ENCODE data around the gene PTPN1.
"Not testable (repeated sequence)": the region's sequence is repeated elsewhere in the genome, so short reads cannot be mapped to it uniquely, and the experiment has no call there.

The PTPN1 gene

DNA sequence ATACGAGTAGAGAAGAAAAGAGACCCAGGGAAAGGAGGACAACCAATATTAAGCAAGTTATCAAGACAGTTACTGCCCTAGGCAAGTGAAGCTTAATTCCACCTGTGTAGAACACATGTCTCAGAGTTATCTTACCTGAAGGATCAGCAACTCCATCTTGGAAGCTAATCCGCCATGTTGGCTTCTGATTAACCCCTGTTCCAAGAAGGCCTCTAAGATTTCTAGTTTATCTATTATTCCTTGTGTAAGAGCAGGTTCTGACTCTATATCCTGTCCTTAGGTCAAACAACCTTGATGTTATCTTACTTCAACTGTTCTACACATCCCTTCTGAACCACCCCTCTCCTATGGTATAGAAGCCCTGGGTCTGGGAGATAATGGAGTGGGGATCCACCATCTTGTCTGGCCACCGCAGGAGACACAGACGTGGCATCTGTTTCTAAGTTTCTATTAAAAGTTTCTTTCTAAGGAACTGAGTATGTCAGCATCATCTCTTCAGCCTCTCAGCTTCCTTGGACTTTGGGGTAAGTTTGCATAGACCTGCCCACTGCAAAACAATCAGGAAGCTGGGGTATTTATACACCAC, 27.7 kb upstream of the PTPN1 start:
- DNase-seq: no peak

DNA sequence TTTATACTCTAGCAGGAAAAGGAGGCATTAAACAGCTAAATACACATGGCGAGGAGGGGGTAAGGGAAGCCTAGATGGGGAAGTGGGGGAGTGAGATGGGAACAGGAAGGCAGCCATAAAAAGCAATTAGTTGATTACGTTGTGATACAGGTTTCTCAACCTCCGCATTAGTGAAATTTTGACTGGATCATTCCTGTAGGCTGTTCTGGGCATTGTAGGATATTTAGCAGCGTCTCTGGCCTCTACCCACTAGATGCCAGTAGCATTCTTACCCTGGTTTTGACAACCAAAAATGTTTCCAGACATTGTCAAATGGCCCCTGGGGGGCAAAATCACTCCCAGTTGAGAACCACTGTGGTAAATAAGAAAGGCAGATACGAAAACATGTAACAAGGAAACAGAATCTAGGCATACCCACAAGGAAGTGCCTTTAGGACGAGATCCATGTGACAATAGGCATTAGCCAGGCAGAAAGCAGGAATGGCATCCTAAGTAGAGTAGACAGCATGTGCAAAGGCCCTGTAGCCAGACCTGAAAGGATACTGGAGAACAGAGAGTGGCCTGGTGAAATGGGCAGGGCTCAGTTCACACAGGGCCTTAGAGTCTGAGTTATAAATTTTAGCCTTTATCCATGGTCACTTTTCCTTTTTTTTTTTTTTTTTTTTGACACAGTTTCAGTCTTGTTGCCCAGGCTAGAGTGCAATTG, 25.8 kb upstream of the PTPN1 start:
- DNase-seq: no peak

DNA sequence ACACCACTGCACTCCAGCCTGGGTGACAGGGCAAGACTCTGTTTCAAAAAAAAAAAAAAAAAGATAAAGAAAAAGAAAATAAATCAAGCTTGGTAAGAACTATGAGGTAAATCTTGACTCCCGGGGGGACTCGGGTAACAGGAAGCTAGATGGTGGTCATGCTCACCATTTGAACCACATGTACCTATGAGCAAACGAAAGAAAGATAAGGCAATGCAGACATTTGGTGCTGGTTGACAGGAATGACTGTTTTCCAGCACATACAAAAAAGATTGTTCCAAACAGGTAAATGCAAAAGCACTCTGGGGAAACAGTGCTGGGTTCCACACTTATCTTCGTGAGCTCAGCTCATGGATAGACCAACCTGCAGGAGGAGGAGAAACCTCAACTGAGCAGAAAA, 22.8 kb upstream of the PTPN1 start:
- DNase-seq: no peak

DNA sequence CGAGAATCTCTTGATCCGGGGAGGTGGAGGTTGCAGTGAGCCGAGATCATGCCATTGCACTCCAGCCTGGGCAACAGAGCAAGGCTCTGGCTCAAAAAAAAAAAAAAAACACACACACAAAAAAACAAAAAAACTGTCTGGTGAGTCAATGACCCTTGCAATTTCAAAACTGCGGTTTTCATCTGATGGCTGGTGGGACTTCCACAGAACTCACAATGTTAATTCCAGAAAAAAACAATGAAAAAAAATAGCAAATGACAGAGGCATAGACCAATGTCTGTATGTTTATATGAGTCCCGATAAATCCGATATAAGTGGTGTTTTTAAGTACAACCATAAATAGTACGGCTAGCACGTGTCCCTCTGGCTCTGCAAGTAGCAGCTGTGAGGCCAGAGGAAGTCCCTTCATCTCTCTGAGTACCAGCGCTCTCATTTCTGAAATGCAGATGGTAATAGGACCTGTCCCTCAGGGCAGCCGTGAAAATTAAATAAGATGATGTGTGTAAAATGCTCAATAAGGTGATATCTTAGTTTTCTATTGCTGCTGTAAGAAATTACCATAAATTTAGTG, 21.9 kb upstream of the PTPN1 start:
- no peak for DNase-seq

DNA sequence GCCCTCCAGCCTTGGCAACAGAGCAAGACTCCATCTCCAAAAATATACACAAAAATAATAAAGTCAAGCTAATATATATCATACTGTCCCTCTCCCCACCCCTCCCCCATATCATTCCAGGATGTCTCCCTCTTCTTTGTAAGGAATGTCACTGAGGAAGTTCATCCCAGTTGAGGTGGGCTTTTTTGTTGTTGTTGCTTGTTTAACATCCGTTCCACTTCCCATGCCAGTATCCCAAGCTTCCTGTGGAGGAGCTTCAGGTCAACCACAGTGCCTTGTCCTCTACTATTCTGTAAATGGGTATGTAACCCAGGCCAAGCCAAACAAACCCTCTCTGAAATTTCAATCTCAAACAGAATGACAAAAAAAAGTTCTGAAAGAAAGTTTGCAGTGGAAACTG, 19.0 kb upstream of the PTPN1 start:
- DNase-seq: no peak

DNA sequence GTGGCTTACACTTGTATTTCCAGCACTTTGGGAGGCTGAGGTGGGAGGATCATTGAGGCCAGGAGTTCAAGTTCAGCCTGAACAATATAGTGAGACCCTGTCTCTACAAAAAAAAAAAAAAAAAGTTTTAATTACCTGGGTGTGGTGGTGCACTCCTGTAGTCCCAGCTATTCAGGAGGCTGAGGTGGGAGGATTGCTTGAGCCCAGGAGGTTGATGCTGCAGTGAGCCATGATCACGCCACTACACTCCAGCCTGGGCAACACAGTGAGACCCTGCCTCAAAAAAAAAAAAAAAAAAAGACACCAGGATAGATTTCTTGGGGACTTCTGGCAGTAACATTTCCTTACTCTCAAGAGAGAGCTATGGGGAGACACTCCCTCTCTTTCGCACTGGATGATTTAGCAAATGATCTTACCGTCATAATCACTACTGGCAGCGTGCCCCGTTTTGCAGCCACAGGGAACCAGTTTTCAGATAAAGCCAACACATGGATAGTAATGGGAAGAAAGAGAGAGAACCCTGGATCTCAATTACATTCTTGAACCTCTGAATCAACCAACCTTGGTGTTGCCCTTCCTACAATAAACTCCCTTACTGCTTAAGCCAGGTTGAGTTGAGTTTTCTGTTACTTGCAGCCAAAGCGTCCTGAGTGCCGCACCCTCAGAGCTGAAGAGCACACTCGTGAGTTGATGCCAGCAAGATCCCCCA, 18.1 kb upstream of the PTPN1 start:
- no peak for DNase-seq

DNA sequence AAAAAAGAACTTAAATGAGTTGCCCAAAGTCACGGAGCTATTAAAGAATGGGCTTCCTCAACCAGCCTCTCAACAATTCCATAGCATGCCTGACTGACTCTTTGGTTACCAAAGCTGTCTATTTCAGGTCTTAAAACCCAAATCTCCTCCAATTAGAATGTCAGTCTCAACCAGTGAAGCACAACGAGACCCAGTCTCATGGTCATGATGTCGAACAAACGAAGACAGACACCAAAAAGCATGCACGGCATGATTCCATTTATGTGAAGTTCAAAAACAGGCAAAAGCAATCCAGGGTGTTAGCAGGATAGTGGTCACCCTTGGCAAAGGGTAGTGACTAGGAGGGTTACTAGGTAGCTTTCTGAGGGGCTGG, 16.3 kb upstream of the PTPN1 start:
- no peak for DNase-seq

DNA sequence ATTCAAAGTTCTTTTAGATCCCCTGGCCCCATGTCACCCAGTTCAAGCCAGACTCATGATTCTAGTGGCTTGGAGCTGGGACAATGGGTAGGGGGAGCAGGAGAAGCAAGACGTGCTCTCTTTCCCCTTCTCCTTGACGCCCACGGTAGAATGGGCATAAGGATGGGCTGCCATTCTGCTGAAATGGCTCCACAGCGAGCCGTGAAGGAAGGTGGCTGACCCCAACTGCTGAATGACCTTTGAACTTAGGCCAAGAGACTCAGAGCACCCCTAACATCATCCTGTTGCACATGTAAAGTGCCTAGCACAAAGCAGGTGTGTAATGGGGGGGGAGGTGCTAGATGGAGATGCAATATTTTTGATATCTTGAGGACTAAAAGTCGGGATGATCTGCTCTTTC, 15.8 kb upstream of the PTPN1 start:
- DNase-seq: no peak

DNA sequence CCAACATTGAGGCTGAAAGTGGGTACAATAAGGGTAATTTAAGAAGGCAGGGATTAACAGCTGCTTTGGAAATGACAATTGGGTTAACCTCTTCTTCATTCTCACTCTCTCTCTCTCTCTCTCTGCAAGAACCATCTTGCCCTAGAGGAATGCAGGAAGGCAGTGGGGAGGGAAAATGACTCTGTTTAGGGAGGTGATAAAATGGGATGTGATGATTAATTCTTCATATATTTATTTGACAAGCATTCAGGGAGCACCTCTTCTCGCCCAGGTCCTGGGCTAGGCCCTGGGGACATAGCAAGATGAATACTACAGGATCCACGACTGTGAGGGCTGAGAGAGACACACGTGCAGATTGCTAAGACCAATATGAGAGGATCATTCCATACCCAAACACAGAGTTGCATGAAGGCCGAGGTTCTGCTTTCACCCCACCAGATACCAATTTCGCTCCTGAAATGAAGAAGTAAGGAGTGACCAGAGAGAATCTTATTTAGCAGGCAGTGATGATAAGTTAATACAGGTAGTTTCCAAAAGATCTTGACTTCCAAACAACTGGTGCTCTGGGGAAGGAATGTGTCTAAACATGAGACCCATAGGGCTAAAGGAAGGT, 13.3 kb upstream of the PTPN1 start:
- no peak for DNase-seq

DNA sequence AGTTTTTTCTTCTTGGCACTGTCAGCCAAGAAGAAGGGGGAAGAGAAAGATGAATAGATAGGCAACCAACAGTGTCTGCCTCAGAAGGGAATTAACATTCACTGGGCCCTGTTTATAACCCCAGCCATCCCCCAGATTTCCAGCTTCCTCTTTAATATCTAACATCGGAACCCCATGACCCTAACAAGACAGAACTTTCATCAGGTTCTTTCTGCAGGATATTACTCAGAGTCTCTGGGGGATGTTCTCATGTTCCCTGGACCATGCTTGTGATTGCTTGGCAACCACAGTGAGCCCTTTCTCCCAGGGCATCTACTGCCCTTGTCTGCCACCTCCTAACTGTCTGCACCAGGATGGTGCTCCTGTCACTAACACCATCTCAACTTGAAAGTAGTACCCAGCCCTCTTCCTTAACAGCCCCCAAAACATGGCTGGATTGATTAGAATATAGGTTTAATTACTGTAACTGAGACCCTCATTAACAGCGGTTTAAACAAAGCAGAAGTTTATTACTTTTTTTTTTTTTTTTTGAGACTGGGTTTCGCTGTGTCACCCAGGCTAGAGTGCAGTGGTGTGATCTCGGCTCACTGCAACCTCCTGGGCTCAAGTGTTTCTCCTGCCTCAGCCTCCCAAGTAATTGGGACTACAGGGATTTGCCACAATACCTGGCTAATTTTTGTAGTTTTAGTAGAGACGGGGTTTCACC, 12.0 kb upstream of the PTPN1 start:
- DNase-seq: peak in 1 of 2 donors; percentile 44

DNA sequence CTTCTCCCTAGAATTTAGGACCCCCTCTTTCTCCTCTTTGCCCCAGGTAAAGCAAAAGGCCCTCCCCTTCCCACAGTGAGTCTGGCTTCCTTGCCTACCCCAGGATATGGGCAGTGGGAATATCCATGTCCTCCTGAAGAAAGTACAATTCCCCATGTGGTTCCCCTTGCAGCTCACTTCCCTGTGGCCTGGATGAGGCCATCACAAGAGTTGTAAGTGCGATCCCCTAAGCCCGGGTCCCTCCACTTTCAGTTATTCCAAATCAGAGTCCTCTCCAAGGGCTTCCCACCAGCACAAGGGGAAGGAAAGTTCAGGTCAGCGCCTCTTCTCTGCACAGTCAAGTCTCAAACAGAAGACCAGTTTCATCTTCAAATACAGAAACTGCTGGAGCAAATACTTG, 10.2 kb upstream of the PTPN1 start:
- DNase-seq: no peak

DNA sequence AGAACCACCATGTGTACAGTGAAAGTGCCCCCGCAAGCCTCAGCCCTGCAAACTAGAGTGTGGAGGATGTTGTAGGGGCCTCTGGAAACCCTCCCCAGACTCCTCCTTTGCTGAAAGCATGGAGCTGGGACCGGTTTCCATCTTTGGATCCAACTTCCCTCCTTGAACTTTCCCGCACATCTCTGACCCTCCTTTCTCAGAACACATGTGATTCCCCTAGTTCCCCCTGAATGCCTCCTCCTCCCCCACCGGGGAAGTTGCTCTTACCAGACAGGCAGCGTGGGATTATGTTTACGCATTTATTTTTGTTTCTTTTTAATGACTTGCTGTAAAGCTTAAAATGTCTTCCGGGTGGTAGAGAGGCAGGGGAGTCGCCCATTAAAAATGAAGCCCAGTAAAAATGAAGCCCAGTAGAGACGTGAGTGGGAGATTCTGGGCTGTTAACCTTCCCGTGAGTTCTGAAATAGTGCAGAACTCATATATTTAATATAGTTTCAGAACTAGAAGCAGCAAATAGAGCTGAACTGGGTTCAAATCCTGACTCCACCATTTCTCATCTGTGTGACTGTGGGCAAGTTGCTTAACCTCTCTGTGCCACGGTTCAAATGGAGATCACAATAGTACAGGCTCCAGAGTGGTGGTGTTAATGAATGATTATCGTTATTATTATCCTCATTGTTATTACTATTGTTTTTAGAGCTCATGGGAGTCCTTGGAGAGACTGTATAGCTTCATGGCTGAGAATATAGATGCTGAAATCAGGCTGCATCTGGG, 8.0 kb upstream of the PTPN1 start:
- no peak for DNase-seq

DNA sequence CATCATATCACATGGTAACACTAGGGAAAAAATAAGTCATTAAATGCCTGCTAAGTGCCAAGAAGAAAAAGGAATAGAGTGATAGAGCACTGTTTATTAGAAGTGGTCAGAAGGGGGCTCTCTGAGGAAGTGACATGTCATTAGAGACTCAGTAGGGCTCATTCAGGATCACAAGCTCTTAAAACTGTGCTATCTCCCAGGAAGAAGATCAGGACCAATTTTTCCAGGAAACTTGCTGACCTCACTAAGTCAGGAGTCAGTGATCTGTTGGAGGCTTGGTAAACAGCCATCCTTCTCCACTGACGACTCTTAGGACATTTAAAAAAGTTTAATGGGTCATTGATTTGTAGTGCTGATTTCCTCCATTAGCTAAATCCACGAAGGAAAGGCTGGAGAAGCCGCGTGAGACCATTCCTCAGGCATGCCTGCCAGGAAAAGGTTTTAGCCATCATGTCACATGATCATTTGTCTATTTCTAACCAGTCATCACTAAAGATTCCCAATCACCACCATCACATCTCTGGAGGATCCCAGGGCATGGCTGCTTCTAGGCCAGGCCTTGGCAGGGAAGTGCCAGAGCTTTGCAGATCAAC, 5.9 kb upstream of the PTPN1 start:
- peak in 1 of 2 donors; percentile 47 for DNase-seq

DNA sequence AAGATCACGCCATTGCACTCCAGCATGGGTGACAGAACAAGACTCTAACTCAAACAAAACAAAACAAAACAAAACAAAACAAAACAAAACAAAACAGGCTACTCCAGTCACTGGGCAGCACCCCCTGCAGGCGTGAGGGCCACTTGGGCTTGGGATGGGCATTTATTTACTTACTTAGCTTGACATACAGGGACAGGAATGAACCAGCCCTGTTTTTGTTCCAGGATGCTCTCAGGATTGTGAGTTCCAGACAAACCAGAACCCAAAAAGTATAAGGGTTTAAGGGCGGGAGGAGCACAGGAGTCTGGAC, 4.0 kb upstream of the PTPN1 start:
- no peak for DNase-seq

DNA sequence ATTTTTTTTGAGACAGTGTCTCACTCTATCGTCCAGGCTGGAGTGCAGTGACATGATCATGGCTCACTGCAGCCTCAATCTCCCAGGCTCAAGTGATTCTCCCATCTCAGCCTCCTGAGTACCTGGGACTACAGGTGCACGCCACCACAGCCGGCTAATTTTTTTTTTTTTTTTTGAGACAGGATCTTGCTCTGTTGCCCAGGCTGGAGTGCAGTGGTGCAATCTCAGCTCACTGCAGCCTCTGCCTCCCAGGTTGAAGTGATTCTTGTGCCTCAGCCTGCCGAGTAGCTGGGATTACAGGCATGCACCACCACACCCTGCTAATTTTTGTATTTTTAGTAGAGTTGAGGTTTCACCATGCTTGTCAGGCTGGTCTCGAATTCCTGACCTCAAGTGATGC, 2.4 kb upstream of the PTPN1 start:
- not testable (repeated sequence) for DNase-seq

DNA sequence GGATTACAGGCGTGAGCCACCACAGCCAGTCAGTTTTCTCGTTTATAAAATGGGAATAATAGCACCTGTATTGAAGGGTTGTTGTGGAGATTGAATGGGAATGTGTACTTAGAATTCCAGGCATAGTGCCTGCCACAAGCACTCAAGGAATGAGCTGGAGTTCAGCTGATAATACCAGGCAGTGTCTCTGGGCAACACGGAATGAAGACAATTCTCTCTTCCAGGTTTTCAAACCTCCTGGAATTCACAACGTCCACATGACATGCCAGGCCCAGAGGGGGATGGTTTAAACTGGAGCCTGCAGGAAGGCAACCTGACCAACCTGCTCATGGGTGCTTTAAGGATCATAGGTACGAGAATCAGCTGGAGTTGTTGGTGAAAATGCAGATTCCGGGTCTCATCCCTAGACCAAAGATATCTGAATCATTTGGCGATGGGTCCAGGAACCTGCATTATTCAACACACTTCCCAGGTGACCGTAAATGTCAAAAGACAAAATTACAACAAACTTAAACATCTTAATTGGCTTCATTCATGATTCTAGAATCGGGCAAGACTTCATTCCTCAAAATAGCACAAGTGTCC, 1.9 kb upstream of the PTPN1 start:
- DNase-seq: no peak

DNA sequence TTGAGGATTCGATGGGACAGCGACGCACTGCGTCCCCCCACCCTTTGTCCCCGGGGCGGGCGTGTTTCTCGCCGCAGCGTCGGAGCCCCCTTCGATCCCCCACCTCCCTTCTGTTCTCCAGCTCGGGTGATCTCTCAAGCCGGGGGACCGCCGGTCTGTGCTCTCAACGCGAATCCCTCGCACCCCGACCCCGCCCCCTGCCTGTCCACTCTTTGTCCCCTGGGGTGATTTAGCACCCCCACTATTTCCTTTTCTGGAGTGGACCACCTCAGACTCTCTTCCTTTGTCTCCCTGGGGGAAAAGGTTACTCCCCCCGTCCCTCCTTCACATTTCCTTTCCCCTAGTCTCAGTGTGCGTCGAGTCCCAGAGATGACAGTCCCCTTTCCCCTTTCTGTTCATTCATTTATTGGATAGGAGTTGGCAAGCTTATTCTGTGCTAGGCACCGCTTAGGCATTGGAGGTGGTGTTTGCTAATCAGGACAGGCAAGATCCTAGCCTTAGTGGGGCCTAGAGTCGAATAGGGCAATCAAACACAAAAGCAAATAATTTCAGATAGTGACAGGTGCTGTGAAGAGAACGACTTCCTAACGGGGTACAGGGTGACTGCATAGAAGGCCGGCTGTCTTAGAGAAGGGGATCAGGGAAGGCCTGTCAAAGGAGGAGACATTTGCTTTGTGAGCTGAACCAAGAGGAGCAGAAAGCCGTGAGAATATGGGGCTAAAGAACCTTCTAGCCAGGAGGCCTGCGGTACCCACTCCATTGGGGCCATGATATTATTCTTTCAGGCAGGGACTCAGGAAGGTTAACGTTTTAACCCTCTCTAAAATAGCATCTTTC, 741 bp downstream of the PTPN1 start:
- peak in 1 of 2 donors; percentile 33 for DNase-seq

DNA sequence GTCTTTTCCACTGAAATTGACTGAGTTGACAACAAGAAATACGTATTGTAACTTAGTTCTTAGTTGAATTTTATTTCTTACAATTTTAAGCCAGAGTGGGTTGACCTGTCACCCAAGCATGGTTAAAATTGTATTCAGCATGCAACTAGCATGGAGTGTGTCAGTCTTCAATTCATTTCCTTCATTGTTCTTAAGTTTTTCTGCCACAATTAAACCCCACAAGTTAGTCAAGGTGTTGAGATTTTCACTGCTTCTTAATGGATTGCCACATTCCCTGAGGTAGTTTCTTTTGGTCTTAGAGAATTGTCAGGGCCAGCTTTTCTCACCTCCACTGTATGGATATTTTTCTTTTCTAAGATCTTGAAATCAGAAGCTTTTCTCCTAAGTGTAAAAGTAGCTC, 2.1 kb downstream of the PTPN1 start:
- no peak for DNase-seq

DNA sequence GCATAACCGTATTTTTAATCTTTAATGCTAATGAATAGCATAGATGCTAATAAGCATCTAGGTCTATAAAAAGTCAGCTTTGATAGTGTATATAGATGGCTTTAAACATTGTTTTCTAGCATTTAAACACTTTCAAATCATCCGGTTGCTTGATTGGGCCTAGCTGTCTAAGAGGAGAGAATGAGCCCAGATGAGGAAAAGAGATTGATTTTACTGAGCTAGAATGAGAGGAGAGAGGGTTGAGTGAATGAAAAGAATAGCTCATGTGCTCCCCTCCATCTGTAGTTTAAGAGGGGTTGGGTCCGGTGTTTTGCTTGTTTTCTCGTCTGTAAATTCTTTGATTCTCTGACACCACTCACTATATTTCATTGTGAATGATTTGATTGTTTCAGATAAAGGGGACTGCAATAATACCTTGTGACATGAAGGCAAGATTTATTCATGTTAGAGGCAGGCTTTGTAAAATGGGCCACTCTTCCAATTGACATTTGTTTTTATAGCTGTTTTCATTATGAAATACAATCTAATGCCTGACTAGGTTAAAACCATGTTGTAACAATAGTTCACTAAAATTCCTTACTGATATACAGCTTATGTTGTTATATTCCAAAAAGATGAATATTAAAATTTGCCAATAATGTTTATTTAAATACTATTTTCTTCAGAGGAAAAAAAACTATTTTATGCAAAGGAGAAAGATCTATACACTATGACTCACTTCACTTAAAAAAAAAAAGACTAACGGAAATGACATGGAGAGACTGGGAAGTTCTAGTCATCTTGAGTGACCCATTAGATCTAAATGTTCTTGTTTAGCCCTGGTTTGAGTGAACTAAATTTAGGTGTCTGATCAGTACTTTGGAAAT, 3.2 kb downstream of the PTPN1 start:
- DNase-seq: no peak

DNA sequence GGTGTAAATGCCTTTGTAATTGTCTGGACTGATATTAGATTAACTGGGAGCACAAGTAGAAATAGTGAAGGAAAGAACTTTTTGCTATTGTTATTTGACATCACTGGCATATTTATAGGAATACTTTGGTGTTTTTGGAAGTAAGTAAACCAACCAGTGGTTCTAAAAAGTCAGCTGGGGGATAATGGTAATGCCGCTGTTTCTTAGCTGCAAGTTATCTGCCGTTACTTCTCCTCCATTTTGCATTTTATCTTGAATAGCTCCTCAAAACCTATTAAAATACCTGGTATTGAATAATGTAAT, 3.8 kb downstream of the PTPN1 start:
- no peak for DNase-seq
